ENCODE results near the gene ZNF784. TPM values are rescaled to one million over a fixed set of nuclear protein-coding genes. Genes with fewer than 3 reads are reported as not detected.

Gene ZNF784
- total and polyA plus RNA-seq, 2 of the 8 experiments (the other 6 are each of a cell fraction or from before 2014, with no cell fraction given), result 6.5 to 8.0 TPM

- Histone ChIP-seq H3K4me1 (replicated peaks in 1 of 4; ENCODE audit: control insufficient read depth in 3 of 4, insufficient read depth in 4 of 4, low read length in 3 of 4) (no peaks in the 10 kb centered on the region), H4K5ac (ENCODE audit: insufficient read length, low read depth, low read length) (peak overlapping the region; percentile 100), H3K9me3 (ENCODE audit: insufficient read depth in 2 of 2, low read depth in 1 of 2, low read length in 1 of 2) (no peaks in the 10 kb centered on the region), H4K20me1 (replicated peaks in 1 of 2; ENCODE audit: control insufficient read depth in 1 of 2, insufficient read depth in 2 of 2, low read length in 2 of 2) (peaks cover 0 to 4% of the 10 kb centered on the region in 2 experiments), H3K4me2 (ENCODE audit: insufficient read depth in 1 of 2, low read depth in 2 of 2, low read length in 2 of 2) (peak overlapping the region; percentile 74 to 99), H2AK5ac (ENCODE audit: low read depth, low read length) (peak overlapping the region; percentile 75; the same call in 1 of the 2 replicates), H3K23me2 (ENCODE audit: low read depth, low read length) (peaks cover 6% of the 10 kb centered on the region; the same call in 1 of the 2 replicates), H3K27ac (ENCODE audit: low read depth, low read length) (peak overlapping the region; percentile 81; the same call in 1 of the 2 replicates), H3K4ac (replicated peaks; ENCODE audit: insufficient read length, low read depth, low read length) (peak overlapping the region; percentile 80), H3K14ac (ENCODE audit: insufficient read length) (no peak overlapping the region), H3K79me2 (ENCODE audit: control insufficient read depth in 1 of 2, insufficient read depth in 2 of 2, low read length in 2 of 2) (peaks cover 5 to 6% of the 10 kb centered on the region in 2 experiments; a peak in 3 of 4 replicates), H3K4me3 (ENCODE audit: extremely low read depth in 1 of 4, insufficient read depth in 2 of 4, low read depth in 3 of 4, low read length in 4 of 4) (peak overlapping the region; percentile 73 to 92 (median 74)), H2BK120ac (replicated peaks; ENCODE audit: low read depth, low read length) (no peak overlapping the region), H3K18ac (ENCODE audit: extremely low read depth, low read length) (peak overlapping the region; percentile 96; the same call in 1 of the 2 replicates), H3K27me3 (replicated peaks in 1 of 4; ENCODE audit: control insufficient read depth in 3 of 4, extremely low read depth in 1 of 4, insufficient read depth in 3 of 4, low read length in 3 of 4) (no peaks in the 10 kb centered on the region), H3K23ac (ENCODE audit: insufficient read length) (no peak overlapping the region), H2BK5ac (ENCODE audit: low read depth, low read length) (peak overlapping the region; percentile 92; the same call in 1 of the 2 replicates), H4K91ac (replicated peaks; ENCODE audit: insufficient read length, low read length) (peak overlapping the region; percentile 85), H2AFZ (ENCODE audit: low read length) (no peak overlapping the region), H2BK12ac (ENCODE audit: low read depth, low read length) (no peak overlapping the region), H4K8ac (ENCODE audit: extremely low read depth, insufficient read depth, low read length) (peak overlapping the region; percentile 97), H3K56ac (replicated peaks; ENCODE audit: insufficient read length, low read depth, low read length) (peak overlapping the region; percentile 91), H2BK15ac (ENCODE audit: low read length) (0 out of 2 replicates have a peak overlapping the region, but pooled peaks have one; percentile 88), H2BK20ac (ENCODE audit: low read length) (no peak overlapping the region), H3K79me1 (ENCODE audit: low read depth, low read length) (peaks cover 8% of the 10 kb centered on the region; the same call in 1 of the 2 replicates), H3K36me3 (ENCODE audit: control insufficient read depth in 2 of 4, insufficient read depth in 4 of 4, low read length in 3 of 4) (peaks cover 7 to 23% (median 9%) of the 10 kb centered on the region in 4 experiments; a peak in 7 of 8 replicates), H3K9ac (replicated peaks in 1 of 4; ENCODE audit: extremely low read depth in 1 of 4, low read depth in 3 of 4, low read length in 3 of 4) (peak overlapping the region; percentile 70 to 80 (median 73))
- FAIRE-seq, result no peak
- POLR2A ChIA-PET (ENCODE audit: partially characterized antibody), result interaction anchor here (0.6 to 2.7 kb wide), 9 partner anchors 9 to 300 kb away, joined by 3 to 27 read pairs (median 3); partner anchors contain the start of genes FIZ1, HSPBP1 and ZNF865
- 21% methylated on average over 13 of the region's 20 CpGs; no CpG with 5 or more reads in 1 of the 2 experiments for WGBS, 2 experiments (ENCODE audit: extremely low coverage in 1 of 2, insufficient coverage in 1 of 2, insufficient read length in 1 of 2, insufficient replicate concordance in 2 of 2, low coverage in 1 of 2, low lambda C conversion rate in 2 of 2, missing lambda C conversion rate in 1 of 2)
- CTCF ChIA-PET (ENCODE audit: partially characterized antibody), result interaction anchor here (1.1 to 1.4 kb wide), 2 partner anchors 23 to 113 kb away, joined by 3 to 4 read pairs; no protein-coding TSS in a partner anchor
- DNase-seq (ENCODE audit: low read depth in 1 of 2, low spot score in 2 of 2), result peak in 1 of 2 experiments; percentile 60
- TF ChIP-seq JUND (IDR thresholded peaks at IDR 0.05; ENCODE audit: low read length) (no peak), BRCA1 (IDR thresholded peaks at IDR 0.05; ENCODE audit: low read depth, low read length) (no peak), RBBP5 (IDR thresholded peaks at IDR 0.05; ENCODE audit: borderline replicate concordance, low read depth, low read length) (no peak), SIRT6 (IDR thresholded peaks at IDR 0.05; ENCODE audit: low read length) (no peak), E2F6 (IDR thresholded peaks at IDR 0.05) (no peak), SUZ12 (IDR thresholded peaks at IDR 0.05; ENCODE audit: low read length) (no peak)
These were observed 44.4 kb downstream of the ZNF784 start for GRCh38 chr19:55579766-55580621.
